Duodenal mucosa (tissue), 2 donors: ENCODE measurements around the gene SLC6A11.

Experiments used
- H3K27ac ChIP-seq: one replicate; pipeline ENCODE4 v1.7.0; 2013; ENCODE audit warnings: low read depth, low read length
- H3K27me3 ChIP-seq, 2 donors: one replicate each; pipeline ENCODE4 v1.7.0; 2013; ENCODE audit warnings: low read length in 2 of 2, control low read depth in 1 of 2; ENCODE audit not compliant: insufficient read depth in 2 of 2, control insufficient read depth in 1 of 2
- H3K36me3 ChIP-seq, 2 donors: one replicate each; pipeline ENCODE4 v1.7.0; 2013; ENCODE audit warnings: low read length in 2 of 2, control low read depth in 1 of 2; ENCODE audit not compliant: insufficient read depth in 2 of 2, control insufficient read depth in 1 of 2
- H3K4me1 ChIP-seq, 2 donors: one replicate each; pipeline ENCODE4 v1.7.0; 2013; ENCODE audit warnings: low read length in 2 of 2, control low read depth in 1 of 2; ENCODE audit not compliant: insufficient read depth in 2 of 2, control insufficient read depth in 1 of 2
- H3K4me3 ChIP-seq, 2 donors: one replicate each; pipeline ENCODE4 v1.7.0; 2013; ENCODE audit warnings: low read length in 2 of 2, low read depth in 1 of 2
- H3K9ac ChIP-seq, 2 donors: one replicate each; pipeline ENCODE4 v1.7.0; 2013; ENCODE audit warnings: low read length in 2 of 2, low read depth in 1 of 2
- H3K9me3 ChIP-seq, 2 donors: one replicate each; pipeline ENCODE4 v1.7.0; 2013; ENCODE audit warnings: low read length in 2 of 2, control low read depth in 1 of 2; ENCODE audit not compliant: control insufficient read depth in 1 of 2

The SLC6A11 gene

GRCh38 chr3:10983219-10983916, 167.3 kb downstream of the SLC6A11 start:
- no peak overlapping the region for H3K9ac ChIP-seq
- no peaks in the 10 kb centered on the region for H3K9me3 ChIP-seq
- peaks cover 0 to 4% of the 10 kb centered on the region in 2 donors for H3K27me3 ChIP-seq
- no peak overlapping the region for H3K27ac ChIP-seq
- H3K4me1 ChIP-seq = no peaks in the 10 kb centered on the region
- no peaks in the 10 kb centered on the region for H3K36me3 ChIP-seq
- no peak overlapping the region for H3K4me3 ChIP-seq

- no peak overlapping the region for H3K4me3 ChIP-seq
- H3K27ac ChIP-seq = no peak overlapping the region
- H3K9ac ChIP-seq = no peak overlapping the region
- peaks cover 0 to 7% of the 10 kb centered on the region in 2 donors for H3K27me3 ChIP-seq
- H3K4me1 ChIP-seq = no peaks in the 10 kb centered on the region
- H3K36me3 ChIP-seq = no peaks in the 10 kb centered on the region
- no peaks in the 10 kb centered on the region for H3K9me3 ChIP-seq
Measured at GRCh38 chr3:10984371-10984896, 168.4 kb downstream of the SLC6A11 start.

- no peak overlapping the region for H3K4me3 ChIP-seq
- H3K27me3 ChIP-seq = peaks cover 6 to 13% of the 10 kb centered on the region in 2 donors
- no peak overlapping the region for H3K27ac ChIP-seq
- H3K4me1 ChIP-seq = no peaks in the 10 kb centered on the region
- no peak overlapping the region for H3K9ac ChIP-seq
- H3K9me3 ChIP-seq = no peaks in the 10 kb centered on the region
- H3K36me3 ChIP-seq = no peaks in the 10 kb centered on the region
Measured at GRCh38 chr3:10985181-10985580, 169.2 kb downstream of the SLC6A11 start.

GRCh38 chr3:10986592-10986991, 170.6 kb downstream of the SLC6A11 start:
- H3K9ac ChIP-seq = no peak overlapping the region
- H3K4me3 ChIP-seq = no peak overlapping the region
- no peaks in the 10 kb centered on the region for H3K36me3 ChIP-seq
- peaks cover 18 to 22% of the 10 kb centered on the region in 2 donors for H3K27me3 ChIP-seq
- H3K9me3 ChIP-seq = no peaks in the 10 kb centered on the region
- no peaks in the 10 kb centered on the region for H3K4me1 ChIP-seq
- H3K27ac ChIP-seq = no peak overlapping the region

GRCh38 chr3:10988001-10988665, 172.1 kb downstream of the SLC6A11 start:
- H3K9ac ChIP-seq = no peak overlapping the region
- H3K4me1 ChIP-seq = peaks cover 0 to 2% of the 10 kb centered on the region in 2 donors
- peaks cover 25% of the 10 kb centered on the region in 2 donors for H3K27me3 ChIP-seq
- no peak overlapping the region for H3K27ac ChIP-seq
- H3K9me3 ChIP-seq = no peaks in the 10 kb centered on the region
- H3K4me3 ChIP-seq = no peak overlapping the region
- H3K36me3 ChIP-seq = no peaks in the 10 kb centered on the region

- Histone ChIP-seq H3K9ac (no peak overlapping the region), H3K36me3 (no peaks in the 10 kb centered on the region), H3K9me3 (no peaks in the 10 kb centered on the region), H3K27ac (no peak overlapping the region), H3K4me3 (no peak overlapping the region), H3K27me3 (peaks cover 32 to 33% of the 10 kb centered on the region in 2 donors), H3K4me1 (peaks cover 0 to 2% of the 10 kb centered on the region in 2 donors)
Measured at GRCh38 chr3:10988991-10989484, 173.0 kb downstream of the SLC6A11 start.
